HG03432 (cell line): ENCODE data around the gene TMEM150B.

ENCODE experiments used
- ATAC-seq: cut with Tn5 transposase; IDR thresholded peaks from one replicate; pipeline ENCODE4 v1.9.1; 2021; ENCODE audit warnings: mild to moderate bottlenecking, moderate library complexity; ENCODE audit not compliant: unreplicated experiment

The TMEM150B gene

DNA sequence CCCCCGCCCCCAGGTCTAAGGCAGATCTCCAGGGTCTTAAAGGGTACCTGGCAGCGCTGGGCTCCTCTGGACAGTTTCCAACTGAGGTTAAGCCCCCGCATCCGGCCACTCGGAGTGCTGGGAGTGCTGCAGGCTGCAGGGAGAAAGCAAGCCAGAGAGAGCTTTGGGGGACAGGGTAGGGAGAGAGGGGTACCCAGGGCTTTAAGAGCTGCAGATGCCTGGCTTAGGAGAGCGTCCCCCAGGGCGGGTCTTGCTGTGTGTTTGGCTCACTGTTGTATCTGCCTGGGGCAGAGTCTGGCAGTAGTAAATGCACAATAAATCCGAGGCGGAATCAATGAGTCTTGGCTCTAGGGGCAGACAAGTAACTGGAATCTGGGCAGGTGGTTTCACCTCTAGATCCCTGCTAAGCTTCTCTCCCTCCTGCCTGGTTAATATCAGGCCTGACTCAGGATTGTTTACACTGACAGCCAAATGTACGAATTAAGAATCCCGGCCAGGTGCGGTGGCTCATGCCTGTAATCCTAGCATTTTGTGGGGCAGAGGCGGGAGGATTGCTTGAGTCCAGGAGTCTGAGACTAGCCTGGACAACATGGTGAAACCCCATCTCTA lies 30.2 kb upstream of the TMEM150B start:
- no peak for ATAC-seq

- no peak for ATAC-seq
These were observed 29.6 kb upstream of the TMEM150B start, which contains the start of gene COX6B2 for GRCh38 chr19:55354698-55355212. Gene COX6B2, minus strand, starts transcription at chr19:55354719. Its CDS starts 198 bp downstream, at chr19:55354521.

GRCh38 chr19:55353803-55354697 lies 28.9 kb upstream of the TMEM150B start:
- no peak for ATAC-seq

DNA sequence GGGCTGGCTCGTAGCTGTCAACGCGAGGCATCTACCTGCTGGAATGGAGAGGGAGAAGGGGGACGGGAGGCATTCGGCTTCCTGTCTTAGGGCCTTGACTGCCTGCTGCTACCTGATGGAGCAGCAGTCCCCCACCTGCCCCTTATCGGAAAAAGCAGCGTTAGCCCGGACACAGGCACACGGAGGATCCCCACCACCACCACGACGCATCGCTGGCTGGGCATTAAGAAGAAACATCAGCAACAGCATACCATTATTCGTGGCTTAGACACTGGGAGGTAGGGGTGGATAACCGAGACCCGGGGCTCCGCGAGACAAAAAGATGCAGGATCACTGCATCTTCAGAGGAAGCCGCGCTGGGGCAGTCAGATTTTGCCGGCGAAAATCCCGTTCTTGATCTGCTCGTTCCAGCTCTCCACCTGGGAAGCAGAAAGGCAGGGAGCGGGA lies 28.2 kb upstream of the TMEM150B start:
- no peak for ATAC-seq

- ATAC-seq: no peak
These were observed 27.5 kb upstream of the TMEM150B start for GRCh38 chr19:55352549-55353145.

DNA sequence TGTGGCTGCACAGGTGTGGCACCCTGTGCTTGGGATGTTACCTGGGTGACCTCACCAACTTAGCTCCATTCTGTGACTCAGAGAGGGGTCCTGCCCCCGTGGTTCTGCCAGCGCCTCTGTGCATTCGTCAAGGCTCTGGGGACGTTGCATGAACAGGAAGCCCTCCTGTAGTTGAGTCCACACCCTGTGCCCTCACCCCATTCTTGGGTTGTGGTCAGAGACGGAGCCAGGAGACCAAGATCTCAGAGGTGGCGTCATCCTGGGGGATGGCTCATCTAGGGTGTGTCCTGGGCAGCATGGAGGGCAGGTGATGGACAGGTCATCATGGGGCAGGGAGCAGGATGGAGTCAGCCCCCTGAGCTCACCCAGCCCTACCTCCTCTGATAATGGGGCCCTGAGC lies 26.9 kb upstream of the TMEM150B start:
- ATAC-seq: no peak

- ATAC-seq: no peak
These were observed 25.6 kb upstream of the TMEM150B start for GRCh38 chr19:55350620-55351315.

DNA sequence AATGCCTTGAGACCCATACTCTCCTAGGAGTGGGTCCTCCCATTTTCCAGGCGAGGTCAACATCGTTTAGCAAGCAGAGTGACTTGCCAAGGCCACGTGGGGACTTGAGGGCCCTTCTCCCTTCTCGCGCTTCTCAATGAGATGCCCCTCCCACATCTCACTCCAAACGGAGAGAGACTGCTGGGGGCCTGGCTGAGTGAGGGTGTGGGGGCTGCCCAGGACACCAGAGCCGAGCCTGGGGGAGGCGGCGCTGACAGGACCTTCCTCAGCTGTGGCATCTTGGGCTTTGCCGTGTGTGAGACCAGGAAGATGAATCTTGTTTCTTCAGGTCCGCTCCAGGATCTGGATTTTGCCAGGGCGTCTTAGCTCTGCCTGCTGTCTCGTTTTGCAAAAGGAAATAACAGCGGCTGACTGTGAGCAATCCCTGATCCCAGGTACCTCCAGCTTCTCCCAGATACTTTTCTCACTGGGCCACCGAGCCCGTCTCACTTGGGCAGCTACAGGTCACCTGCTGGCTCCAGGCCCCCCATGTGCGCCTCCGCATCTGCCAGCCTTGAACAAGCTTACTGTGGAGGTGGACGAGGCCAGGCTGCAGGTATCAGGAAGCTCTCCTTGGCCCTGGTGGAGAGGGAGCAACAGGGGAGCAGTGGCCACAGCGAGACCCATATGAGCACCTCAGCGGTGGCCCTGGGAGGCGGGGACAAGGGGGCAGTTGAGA lies 23.3 kb upstream of the TMEM150B start:
- no peak for ATAC-seq

DNA sequence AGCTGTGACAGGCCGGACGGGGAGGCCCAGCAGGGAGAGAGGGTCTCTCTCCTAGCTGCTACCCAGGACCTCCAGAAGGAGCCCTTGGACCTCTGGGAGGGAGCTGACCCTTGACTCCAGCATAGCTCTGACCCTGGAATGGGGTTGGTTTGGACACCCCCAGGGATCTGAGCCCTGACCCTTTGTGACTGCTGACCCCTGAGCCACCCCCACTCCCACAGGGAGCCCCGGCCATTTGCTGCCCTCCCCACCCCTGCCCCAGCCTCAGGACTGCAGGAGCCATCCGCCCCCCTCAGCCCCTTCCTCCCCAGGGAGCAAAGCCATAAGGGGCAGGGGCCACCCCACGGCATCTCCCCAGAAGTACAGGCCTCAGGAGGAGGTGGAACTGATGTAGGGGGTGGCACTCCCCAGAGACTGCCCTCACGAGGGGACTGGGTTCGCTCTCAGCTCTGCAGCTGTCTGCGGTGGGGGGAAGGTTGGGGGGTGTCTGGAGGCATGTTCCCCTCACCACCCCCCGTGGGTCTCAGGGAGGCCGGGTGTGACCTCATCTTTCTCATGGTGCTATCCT lies 22.4 kb upstream of the TMEM150B start:
- ATAC-seq: no peak

GRCh38 chr19:55346725-55347441 lies 21.7 kb upstream of the TMEM150B start:
- no peak for ATAC-seq

GRCh38 chr19:55345818-55346724 lies 20.9 kb upstream of the TMEM150B start:
- no peak for ATAC-seq

GRCh38 chr19:55345101-55345817 lies 20.1 kb upstream of the TMEM150B start:
- no peak for ATAC-seq

DNA sequence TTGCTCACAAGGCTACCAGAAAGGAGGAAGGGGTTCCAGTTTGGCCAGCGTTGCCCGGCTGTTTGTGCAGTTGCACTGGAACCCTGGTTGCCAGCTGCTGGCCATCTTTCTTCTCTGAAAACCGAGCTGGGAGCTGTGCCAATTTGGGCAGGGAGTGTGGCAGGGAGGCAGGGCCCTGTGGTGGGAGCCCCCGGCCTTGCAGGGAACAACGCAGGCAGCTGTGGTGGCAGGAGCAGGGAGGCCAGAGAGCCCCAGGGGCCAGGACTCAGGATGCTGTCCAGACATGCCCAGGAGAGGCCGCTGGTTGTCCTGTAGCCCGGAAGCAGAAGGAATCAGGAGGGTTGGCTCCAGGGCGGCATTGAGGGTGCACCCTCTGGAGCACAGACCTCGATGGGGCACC lies 19.3 kb upstream of the TMEM150B start:
- no peak for ATAC-seq

- ATAC-seq: no peak
These were observed 16.7 kb upstream of the TMEM150B start for GRCh38 chr19:55341595-55342531.

DNA sequence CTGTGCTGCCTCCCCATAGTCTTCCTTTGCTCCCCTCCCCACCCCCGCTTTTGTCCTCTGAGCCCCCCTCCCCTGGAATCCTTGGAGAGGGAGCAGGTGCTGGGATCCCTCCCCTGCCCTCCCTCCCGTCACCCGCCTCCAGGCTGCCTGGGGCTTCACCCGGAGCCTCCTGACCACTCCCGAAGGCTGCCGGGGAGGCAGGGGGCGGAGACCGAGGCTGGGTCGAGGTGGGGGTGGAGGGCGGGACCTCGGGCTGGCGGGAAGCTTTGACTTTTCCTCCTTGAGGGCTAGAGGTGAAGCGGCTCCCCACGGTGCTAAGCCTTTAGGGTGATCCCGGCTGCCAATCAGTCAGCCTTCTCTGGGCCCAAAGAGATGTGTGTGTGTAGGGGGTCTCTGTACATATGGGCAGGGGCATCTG lies 16.0 kb upstream of the TMEM150B start:
- no peak for ATAC-seq

- no peak for ATAC-seq
These were observed 15.6 kb upstream of the TMEM150B start for GRCh38 chr19:55340784-55341147.
